ENCODE results near the gene NEMP2. TPM values are rescaled to one million over a fixed set of nuclear protein-coding genes. Genes with fewer than 3 reads are reported as not detected.

NEMP2 gene
- polyA plus RNA-seq, 4 donors = 10.7 to 14.4 (median 13.0) TPM

DNA sequence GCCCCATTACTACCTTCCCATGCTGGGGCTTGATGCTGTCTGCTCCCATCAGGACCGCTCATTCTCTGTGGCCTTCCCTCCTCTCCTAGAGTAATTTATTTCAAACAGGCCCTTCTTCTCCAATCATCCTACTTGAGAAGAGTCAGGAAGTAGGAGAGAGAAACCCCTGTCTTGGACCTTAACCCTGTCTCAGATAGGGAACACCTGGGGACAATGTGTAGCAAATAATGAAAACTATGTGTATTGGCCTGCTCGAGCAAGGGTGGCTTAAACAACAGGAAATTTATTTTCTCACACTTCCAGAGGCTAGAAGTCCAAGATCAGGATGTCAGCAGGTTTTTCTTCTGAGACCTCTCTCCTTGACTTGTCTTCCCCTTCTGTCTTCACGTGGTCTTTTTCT, 26.6 kb upstream of the NEMP2 start:
- no peak for DNase-seq (ENCODE audit: low read depth in 4 of 4, low spot score in 3 of 4)

DNA sequence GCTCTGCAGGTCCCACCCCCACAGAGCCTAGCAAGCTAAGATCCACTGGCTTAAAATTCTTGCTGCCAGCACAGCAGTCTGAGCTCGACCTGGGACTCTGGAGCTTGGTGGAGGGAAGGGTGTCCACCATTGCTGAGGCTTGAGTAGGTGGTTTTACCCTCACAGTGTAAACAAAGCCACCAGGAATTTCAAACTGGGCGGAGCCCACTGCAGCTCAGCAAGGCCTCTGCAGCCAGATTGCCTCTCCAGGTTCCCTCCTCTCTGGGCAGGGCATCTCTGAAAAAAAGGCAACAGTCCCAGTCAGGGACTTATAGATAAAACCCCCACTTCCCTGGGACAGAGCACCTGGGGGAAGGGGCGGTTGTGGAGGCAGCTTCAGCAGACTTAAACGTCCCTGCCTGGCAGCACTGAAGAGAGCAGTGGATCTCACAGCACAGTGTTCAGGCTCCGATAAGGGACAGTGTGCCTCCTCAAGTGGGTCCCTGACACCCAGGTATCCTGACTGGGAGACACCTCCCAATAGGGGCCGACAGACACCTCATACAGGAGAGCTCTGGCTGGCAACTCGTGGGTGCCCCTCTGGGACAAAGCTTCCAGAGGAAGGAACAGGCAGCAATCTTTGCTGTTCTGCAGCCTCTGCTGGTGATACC, 20.0 kb upstream of the NEMP2 start:
- DNase-seq (ENCODE audit: low read depth in 4 of 4, low spot score in 3 of 4) = no peak

DNA sequence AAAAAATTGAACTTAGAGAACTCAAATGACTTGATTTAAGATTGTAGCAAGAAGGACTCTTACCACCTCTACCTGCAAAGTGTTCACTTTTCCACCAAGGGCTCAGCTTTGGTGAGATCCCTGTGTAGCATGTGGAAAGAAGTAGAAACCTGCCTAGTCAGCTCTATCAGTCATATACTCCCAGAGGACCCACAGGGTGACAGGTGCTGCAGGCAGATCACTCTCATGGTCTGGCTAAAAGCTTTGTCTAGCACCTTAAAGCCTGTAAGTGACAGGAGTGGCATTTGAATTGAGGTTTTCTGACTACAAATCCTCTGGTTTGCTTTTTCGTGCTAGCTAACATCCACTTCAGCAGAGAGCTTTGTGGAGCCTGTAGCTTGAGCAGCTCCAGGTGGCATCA, 18.7 kb upstream of the NEMP2 start:
- DNase-seq (ENCODE audit: low read depth in 4 of 4, low spot score in 3 of 4) = no peak

DNA sequence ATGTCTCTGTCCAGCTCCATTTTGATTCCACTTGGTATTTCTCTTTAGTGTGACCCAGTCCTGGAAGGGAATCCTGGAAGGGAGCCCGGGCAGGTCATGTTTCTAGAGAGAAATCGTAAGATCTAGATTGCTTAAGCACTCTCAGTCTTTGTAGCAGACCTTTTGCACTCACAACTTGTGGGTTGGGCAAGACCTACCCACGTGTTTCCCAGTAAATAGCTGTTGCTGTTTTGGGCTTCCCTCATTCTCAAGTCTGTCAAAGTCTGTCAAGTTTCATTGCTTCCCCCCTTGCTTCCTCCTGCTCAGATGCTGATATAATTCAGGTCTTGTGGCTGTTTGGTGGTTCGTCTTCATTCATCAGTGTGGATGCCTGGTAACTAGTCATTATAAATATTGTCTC, 17.4 kb upstream of the NEMP2 start:
- no peak for DNase-seq (ENCODE audit: low read depth in 4 of 4, low spot score in 3 of 4)

DNA sequence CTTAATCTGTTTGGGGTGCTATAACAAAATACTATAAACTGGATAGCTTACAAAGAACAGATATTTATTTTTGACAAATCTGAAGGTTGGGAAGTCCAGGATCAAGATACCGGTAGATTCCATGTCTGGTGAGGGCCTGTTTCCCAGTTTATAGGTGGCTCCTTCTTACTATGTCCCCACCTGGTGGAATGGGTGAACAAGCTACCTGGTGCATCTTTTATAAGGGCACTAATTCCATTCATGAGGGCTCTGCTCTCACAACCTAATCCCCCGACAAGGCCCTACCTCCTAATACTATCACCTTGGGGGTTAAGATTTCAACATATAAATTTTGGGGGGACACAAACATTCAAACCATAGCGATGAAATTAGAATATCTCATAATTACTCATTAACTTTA, 15.6 kb upstream of the NEMP2 start:
- DNase-seq (ENCODE audit: low read depth in 4 of 4, low spot score in 3 of 4) = no peak

DNA sequence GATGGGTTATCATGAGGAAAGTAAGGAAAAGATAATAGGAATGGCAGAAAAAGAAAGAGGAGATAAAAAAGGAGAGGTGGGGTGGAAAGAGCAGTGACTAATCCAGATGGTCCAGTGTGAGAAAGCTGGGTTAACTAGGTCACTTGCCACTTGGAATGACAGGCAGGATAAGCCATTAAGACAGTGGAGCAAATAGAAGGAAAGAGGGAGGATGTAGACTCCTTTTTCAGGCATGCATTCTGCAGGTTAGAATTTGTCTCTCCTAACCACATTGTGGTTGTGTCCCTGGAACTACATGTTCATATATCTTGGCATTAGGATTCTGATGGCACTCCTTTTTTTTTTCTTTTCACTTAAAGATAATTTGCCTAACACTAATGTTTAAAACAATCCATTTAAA, 13.4 kb upstream of the NEMP2 start:
- DNase-seq (ENCODE audit: low read depth in 4 of 4, low spot score in 3 of 4) = no peak

DNA sequence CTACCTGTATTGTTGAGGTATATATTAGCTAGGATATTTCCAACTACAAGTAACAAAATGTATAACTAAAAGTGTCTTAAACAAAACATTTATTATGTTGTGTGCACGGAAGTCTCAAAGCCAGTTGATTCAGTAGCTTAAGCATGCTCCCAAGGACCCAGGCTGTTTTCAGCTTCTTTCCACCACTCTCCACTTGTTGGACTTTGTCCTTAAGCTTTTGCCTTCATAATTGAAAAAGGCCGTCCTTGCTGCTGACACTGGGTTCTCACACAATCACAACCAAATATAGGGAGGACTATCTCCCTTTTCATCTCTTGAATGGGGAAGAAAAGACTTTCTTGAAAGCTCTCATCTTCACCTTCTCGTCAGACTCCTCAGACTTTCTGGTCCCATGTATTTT, 12.2 kb upstream of the NEMP2 start:
- DNase-seq (ENCODE audit: low read depth in 4 of 4, low spot score in 3 of 4) = no peak

DNA sequence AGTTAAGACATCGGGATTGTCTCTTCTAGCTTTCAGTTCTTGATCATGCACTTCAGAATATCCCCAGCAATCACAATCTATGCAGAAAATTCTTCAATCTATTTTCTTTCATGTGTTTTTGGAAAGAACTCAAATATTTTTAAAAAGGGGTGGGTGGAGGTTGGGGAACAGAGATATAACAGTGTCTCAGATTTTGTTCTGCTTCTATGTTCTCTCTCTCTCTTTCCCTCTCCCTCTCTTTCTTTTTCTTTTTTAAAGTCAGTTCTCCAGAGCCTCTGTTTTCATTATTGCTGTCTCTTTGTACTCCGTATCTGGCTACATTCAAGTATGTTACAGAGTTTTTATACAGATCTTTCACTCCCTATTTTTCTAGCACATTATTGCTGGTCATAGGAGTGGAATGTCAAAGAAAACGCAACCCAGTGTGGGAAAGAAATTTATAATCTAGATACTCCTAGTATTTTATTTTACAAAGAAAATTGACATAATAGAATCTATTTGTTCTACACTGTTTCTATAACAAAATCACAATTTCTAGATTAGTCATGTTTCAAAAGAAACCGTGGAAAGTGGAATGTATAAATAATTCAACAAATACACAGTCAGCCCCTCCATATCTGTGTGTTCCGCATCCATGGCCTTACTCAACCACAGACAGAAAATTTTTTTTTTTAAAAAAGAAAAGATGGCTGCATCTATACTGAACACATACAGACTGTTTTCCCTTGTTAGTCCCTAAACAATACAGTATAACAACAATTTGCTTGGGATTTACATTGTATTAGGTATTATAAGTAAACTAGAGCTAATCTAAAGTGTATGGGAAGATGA, 11.2 kb upstream of the NEMP2 start:
- no peak for DNase-seq (ENCODE audit: low read depth in 4 of 4, low spot score in 3 of 4)

DNA sequence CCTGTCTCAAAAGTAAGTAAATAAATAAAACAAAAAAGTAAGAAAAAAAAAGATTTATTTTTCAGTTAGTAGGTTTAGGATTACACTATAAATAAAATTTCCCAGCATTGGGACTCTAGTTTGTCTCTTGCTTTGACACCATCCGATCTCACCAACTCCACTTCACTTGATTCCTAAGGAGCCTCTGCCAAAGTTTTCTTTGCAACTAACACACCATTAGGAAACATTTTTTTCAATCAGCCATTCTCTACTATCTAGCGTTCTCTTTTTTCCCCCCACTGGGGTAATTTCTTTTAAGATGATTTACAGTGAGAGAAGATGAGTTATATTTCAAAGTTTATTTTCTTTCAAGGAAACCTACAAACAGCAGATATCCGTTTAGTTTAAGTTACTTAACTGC, 10.6 kb upstream of the NEMP2 start:
- no peak for DNase-seq (ENCODE audit: low read depth in 4 of 4, low spot score in 3 of 4)

DNA sequence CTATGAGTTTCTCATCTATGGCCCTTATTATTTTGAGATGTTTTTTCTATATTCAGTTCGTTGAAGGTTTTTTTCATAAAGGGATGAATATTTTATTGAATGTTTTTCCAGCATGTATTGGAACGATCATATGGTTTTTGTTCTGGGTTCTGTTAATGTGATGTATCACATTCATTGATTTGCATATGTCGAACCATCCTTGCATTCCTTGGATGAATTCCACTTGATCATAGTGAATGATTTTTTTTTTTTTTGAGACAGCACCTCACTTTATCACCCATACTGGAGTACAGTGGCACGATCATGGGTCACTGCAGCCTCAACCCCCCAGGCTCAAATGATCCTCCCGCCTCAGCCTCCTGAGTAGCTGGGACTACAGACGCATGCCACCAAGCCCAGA, 5.5 kb upstream of the NEMP2 start:
- no peak for DNase-seq (ENCODE audit: low read depth in 4 of 4, low spot score in 3 of 4)

DNA sequence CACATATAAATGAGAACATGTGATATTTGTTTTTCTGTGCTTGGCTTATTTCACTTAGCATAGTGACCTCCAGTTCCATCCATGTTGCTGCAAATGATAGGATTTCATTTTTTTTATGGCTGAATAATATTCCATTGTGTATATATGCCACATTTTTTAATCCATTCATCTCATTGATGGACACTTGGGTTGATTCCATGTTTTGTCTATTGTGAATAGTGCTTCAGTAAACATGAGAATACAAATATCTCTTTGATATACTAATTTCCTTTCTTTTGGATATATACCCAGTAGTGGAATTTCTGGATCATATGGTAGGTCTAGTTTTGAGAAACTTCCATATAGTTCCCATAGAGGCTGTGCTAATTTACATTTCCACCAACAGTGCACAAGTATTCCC, 3.7 kb upstream of the NEMP2 start:
- DNase-seq (ENCODE audit: low read depth in 4 of 4, low spot score in 3 of 4) = no peak

DNA sequence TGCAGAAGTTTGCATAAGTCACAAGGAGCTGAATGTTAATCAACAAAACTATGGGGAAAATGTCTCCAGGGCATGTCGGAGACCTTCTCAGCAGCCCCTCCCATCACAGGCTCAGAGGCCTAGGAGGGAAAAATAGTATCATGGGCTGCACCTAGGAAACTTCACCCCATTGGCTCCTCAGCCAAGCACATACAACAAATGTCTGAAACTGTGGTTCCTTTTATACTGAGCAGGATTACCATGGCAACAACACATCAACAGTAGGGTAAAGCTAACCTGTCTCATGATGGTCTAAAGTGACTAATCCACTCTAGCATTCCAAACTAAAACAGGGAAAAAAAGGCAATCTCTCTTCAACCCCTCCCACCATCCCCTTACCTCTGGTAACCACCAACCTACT, 3.2 kb upstream of the NEMP2 start:
- DNase-seq (ENCODE audit: low read depth in 4 of 4, low spot score in 3 of 4) = no peak

DNA sequence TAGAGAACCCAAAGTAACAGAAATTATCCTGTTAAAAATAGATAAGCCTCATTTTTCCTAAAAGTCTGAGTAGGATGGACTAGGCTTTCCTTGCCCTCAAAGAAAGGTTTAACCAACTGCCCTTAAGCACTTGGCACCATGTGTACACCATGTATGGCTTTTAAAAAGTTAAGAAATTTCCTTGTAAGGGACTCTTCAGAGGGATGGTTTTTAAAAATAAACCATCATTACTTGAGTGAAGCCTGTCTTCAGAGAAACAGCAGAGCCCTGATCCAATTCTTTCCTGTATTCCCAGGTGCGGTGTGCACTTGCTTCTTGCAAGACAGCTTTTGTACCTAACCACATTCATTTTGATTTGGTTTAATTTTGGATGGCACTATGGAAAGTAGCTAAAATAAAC, 1.1 kb upstream of the NEMP2 start:
- DNase-seq (ENCODE audit: low read depth in 4 of 4, low spot score in 3 of 4) = no peak

DNA sequence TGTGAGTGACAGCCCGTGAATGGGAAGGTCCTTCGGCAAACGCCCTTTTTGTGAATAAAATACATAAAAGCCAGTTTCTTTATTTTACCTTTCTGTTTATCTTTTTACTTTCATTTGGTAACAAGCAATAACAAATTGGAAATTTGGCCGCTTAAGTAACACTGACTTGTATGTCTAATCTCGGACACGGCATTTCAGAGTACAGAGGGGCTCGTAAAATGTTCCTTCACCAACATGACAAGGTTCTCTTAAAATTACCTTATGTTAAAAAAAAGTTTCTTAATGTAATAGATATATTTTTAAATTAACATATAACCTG, 558 bp upstream of the NEMP2 start:
- no peak for DNase-seq (ENCODE audit: low read depth in 4 of 4, low spot score in 3 of 4)

DNA sequence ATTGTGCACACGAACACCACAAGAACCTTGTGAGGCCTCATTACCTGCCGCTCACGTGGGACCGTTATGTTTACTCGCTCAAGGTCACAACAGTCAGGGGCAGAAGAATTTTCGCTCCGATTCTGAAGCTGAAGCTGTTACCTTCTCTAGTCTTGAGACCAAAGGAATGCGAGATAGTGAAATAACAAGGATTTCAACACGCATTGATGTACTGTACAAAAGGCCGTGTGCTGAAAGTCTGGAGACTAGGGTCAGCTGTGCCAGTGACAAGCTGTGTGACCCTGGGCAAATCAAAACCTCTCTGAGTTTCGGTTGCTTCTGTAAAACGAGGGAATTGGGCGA, 583 bp downstream of the NEMP2 start:
- DNase-seq (ENCODE audit: low read depth in 4 of 4, low spot score in 3 of 4) = peak in 2 of 4 donors; percentile 21 to 32

DNA sequence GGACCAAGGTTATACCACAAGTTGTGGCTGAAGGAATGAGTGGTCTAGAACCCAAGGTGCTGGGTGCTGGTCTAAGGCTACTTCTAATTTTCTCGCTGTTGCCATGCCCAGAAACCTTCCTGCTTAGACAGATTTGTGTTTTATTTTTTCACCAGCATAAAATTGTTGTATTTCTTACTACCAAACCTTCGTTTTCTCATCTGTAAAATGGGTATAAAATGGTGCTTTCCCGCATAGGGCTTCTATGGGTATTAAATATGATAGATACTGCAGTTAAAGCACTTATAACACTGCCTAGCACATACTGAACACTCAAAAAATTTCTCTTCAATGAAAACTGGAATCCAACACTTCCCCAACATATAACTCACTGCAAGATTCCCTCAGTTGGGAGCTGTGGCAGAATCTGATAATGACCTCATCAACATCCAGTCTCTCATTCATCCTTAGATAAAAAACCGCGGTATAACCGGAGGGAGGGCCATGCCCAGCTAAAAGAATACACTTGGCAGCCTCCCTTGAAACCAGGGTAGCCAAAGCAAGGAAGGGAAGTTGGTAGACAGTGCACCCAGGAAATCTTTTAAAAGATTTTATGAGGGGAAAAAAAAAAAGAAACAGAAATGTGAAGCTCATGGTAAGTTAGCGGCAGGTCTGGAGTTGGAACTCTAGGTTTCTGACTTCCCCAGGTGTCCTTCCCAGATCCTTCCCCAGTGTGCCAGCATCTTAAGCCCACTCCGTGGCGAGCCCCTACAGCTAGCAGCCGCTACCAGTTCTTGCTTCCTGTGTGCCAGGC, 1.2 kb downstream of the NEMP2 start:
- no peak for DNase-seq (ENCODE audit: low read depth in 4 of 4, low spot score in 3 of 4)

DNA sequence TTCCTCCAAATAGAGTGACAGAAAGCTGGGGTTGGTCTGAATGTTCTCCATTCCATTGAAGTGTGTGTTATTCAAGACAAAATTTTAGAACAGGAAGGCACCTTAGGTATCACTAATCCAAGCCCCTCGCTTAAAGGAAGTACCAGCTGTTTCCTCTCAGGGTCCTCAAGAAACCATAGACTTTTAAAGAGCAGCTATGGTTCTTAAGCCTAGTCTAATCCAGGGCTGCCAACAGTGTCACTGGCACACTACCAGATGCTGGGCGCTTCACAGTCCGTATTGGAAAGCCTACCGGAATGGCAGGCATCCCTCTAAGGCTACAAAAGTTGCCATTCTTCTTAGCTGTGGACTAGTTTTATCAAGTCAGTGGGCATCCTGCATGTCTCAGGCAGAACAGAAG, 1.9 kb downstream of the NEMP2 start:
- DNase-seq (ENCODE audit: low read depth in 4 of 4, low spot score in 3 of 4) = no peak

DNA sequence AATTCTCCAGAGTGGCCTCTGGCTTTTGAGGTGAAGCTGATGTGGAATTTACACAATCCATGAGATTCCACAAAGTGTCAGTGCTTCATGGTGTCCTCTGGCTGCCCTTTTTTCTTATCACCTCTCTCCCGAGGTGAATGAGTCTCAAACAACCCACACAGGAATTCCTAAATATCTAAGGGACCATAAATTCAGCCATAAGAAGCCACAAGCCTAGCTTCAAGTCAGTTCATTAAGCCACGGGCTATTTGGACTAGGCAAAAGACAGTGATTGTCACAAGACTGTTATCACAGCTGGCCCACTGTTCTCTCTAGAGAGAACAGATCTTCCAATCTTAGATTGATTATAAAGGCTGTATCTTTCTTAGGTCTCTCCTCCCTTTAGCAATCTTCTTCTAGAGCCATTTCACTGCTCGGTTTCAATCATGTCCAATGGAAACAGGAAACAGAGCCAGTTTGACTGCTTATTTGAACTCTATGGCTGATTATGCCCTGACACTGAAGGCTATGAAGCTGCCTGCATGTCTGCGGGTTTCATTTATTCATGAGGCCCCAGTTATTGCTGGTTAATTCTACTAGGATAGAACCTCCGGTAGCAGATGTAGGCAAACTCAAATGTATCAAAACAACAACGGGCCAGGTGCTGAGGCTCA, 4.1 kb downstream of the NEMP2 start:
- DNase-seq (ENCODE audit: low read depth in 4 of 4, low spot score in 3 of 4) = no peak

DNA sequence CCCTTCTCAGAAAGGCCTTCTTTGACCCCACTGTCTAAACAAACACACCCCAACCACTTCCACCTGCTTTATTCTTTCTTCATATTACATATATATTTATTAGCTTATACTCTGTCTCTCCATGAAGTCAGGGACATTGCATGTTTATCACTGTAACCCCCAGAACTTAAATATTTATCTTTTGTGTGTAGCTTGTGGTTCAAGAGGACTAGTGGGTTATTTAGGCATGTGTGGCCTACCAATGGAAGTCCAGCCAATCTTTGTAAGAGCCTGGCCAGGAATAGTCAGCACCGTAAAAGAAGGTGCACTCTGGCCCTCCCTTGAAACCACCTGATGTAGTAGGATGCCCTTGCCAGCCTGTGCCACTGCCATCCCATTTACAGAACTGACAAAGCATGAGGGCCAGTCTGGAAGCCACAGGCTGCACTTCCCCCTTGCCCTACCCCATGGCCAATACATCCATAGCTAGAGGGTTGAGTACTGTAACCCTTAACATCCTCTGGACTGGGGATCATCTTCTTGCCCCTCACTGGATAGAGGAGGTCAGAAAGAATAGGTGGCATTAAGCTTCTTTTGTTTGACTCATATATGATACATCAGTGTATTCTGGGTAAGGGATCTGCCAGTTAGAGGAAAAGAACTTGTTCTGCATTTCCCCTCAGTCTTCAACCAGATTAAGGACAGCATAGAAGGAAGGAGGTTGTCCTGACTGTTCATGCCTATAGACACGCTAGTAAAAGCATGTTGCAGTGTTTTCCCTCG, 4.9 kb downstream of the NEMP2 start:
- DNase-seq (ENCODE audit: low read depth in 4 of 4, low spot score in 3 of 4) = no peak

DNA sequence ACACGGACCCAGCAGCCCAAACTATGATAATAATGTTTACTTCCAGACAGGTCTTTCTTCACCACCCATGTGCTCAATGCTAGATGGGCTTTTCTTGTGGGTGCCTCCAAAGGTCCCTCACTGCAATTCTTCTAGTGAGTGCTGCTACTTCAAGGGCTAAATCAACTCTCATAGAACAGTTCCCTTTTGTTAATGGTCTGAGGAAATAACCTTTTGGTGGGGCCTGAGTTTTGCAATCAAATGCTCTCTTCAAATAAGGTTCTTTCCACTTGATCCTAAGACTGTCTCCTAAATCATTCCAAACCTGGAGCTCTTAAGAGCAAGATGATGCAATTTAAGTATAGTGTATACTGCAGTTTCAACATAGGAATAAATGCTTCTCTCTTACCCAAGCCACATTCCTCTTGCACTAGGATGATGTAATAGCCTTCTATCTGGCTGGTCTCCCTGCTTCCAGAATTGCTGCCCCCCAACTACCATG, 6.0 kb downstream of the NEMP2 start:
- DNase-seq (ENCODE audit: low read depth in 4 of 4, low spot score in 3 of 4) = no peak

DNA sequence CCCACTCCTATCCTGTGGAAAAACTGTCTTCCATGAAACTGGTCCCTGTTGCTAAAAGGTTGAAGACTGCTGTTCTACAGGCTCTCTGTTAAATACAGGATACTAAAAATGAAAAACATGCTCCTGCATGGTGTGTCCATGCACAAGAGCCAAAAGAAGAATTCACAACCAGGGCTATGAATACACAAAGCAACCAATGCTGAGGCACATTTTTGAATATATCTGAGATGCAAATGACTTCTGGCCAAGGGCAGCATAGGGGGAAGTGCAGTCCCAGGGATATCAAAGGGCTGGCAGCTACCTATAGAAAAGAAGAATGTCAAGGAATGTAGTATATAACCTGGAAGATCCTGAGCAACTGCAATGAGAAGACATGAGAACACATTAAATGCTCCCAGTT, 6.6 kb downstream of the NEMP2 start:
- DNase-seq (ENCODE audit: low read depth in 4 of 4, low spot score in 3 of 4) = no peak
